ENCODE data around the gene SLC16A3.

The SLC16A3 gene

GRCh38 chr17:82281502-82282238, 52.8 kb downstream of the SLC16A3 start:
- Histone ChIP-seq H3K27ac (ENCODE audit: low read depth, low read length) (peak overlapping the region; percentile 73), H3K79me2 (ENCODE audit: control insufficient read depth, insufficient read depth, low read length, unreplicated experiment) (no peaks in the 10 kb centered on the region), H3K36me3 (ENCODE audit: insufficient read depth, low read length) (no peaks in the 10 kb centered on the region), H3K27me3 (ENCODE audit: insufficient read depth, low read length) (no peaks in the 10 kb centered on the region), H2AFZ (ENCODE audit: low read length, unreplicated experiment) (no peak overlapping the region), H3K4me1 (ENCODE audit: control insufficient read depth, insufficient read depth, low read length, unreplicated experiment) (peaks cover 32% of the 10 kb centered on the region), H3K4me3 (ENCODE audit: low read depth, low read length) (no peak overlapping the region)

GRCh38 chr17:82282239-82283207, 53.7 kb downstream of the SLC16A3 start:
- no peak overlapping the region for H2AFZ ChIP-seq (ENCODE audit: low read length, unreplicated experiment)
- H3K4me1 ChIP-seq (ENCODE audit: control insufficient read depth, insufficient read depth, low read length, unreplicated experiment), result peaks cover 33% of the 10 kb centered on the region
- peak overlapping the region; percentile 73 for H3K27ac ChIP-seq (ENCODE audit: low read depth, low read length)
- no peaks in the 10 kb centered on the region for H3K79me2 ChIP-seq (ENCODE audit: control insufficient read depth, insufficient read depth, low read length, unreplicated experiment)
- no peaks in the 10 kb centered on the region for H3K36me3 ChIP-seq (ENCODE audit: insufficient read depth, low read length)
- H3K4me3 ChIP-seq (ENCODE audit: low read depth, low read length), result peak overlapping the region; percentile 24; the same call in 1 of the 2 replicates
- H3K27me3 ChIP-seq (ENCODE audit: insufficient read depth, low read length), result no peaks in the 10 kb centered on the region

- peaks cover 40% of the 10 kb centered on the region for H3K4me1 ChIP-seq (ENCODE audit: control insufficient read depth, insufficient read depth, low read length, unreplicated experiment)
- peak overlapping the region; percentile 73 for H3K27ac ChIP-seq (ENCODE audit: low read depth, low read length)
- H2AFZ ChIP-seq (ENCODE audit: low read length, unreplicated experiment), result no peak overlapping the region
- H3K79me2 ChIP-seq (ENCODE audit: control insufficient read depth, insufficient read depth, low read length, unreplicated experiment), result no peaks in the 10 kb centered on the region
- no peaks in the 10 kb centered on the region for H3K27me3 ChIP-seq (ENCODE audit: insufficient read depth, low read length)
- H3K4me3 ChIP-seq (ENCODE audit: low read depth, low read length), result 0 out of 2 replicates have a peak overlapping the region, but pooled peaks have one; percentile 24
- no peaks in the 10 kb centered on the region for H3K36me3 ChIP-seq (ENCODE audit: insufficient read depth, low read length)
Measured at GRCh38 chr17:82283208-82283749, 54.4 kb downstream of the SLC16A3 start.

GRCh38 chr17:82285141-82285540, 56.3 kb downstream of the SLC16A3 start:
- no peak overlapping the region for H2AFZ ChIP-seq (ENCODE audit: low read length, unreplicated experiment)

GRCh38 chr17:82287013-82287867, 58.4 kb downstream of the SLC16A3 start:
- H2AFZ ChIP-seq (ENCODE audit: low read length, unreplicated experiment), result no peak overlapping the region
- peaks cover 40% of the 10 kb centered on the region for H3K4me1 ChIP-seq (ENCODE audit: control insufficient read depth, insufficient read depth, low read length, unreplicated experiment)
- H3K27ac ChIP-seq (ENCODE audit: low read depth, low read length), result peak overlapping the region; percentile 74
- H3K79me2 ChIP-seq (ENCODE audit: control insufficient read depth, insufficient read depth, low read length, unreplicated experiment), result no peaks in the 10 kb centered on the region
- no peaks in the 10 kb centered on the region for H3K36me3 ChIP-seq (ENCODE audit: insufficient read depth, low read length)
- no peak overlapping the region for H3K4me3 ChIP-seq (ENCODE audit: low read depth, low read length)
- no peaks in the 10 kb centered on the region for H3K27me3 ChIP-seq (ENCODE audit: insufficient read depth, low read length)

More at GRCh38 chr17:82285141-82285540, 56.3 kb downstream of the SLC16A3 start:
- no peak overlapping the region for H3K4me3 ChIP-seq (ENCODE audit: low read depth, low read length)
- H3K27ac ChIP-seq (ENCODE audit: low read depth, low read length), result peak overlapping the region; percentile 19; the same call in 1 of the 2 replicates
- H3K4me1 ChIP-seq (ENCODE audit: control insufficient read depth, insufficient read depth, low read length, unreplicated experiment), result peaks cover 55% of the 10 kb centered on the region
- H3K27me3 ChIP-seq (ENCODE audit: insufficient read depth, low read length), result no peaks in the 10 kb centered on the region
- H3K79me2 ChIP-seq (ENCODE audit: control insufficient read depth, insufficient read depth, low read length, unreplicated experiment), result no peaks in the 10 kb centered on the region
- no peaks in the 10 kb centered on the region for H3K36me3 ChIP-seq (ENCODE audit: insufficient read depth, low read length)

GRCh38 chr17:82287868-82288801, 59.3 kb downstream of the SLC16A3 start:
- Histone ChIP-seq H3K36me3 (ENCODE audit: insufficient read depth, low read length) (no peaks in the 10 kb centered on the region), H3K4me1 (ENCODE audit: control insufficient read depth, insufficient read depth, low read length, unreplicated experiment) (peaks cover 31% of the 10 kb centered on the region), H3K4me3 (ENCODE audit: low read depth, low read length) (no peak overlapping the region), H3K27ac (ENCODE audit: low read depth, low read length) (peak overlapping the region; percentile 74), H3K79me2 (ENCODE audit: control insufficient read depth, insufficient read depth, low read length, unreplicated experiment) (no peaks in the 10 kb centered on the region), H2AFZ (ENCODE audit: low read length, unreplicated experiment) (no peak overlapping the region), H3K27me3 (ENCODE audit: insufficient read depth, low read length) (no peaks in the 10 kb centered on the region)

Data from ACC112 (cell line).